Measurements from ENCODE around the gene CIROP.

CIROP gene

GRCh38 chr14:23101213-23101970, 3.4 kb downstream of the CIROP start:
- Histone ChIP-seq H3K27ac (ENCODE audit: low read depth, low read length) (no peak overlapping the region), H3K9me3 (ENCODE audit: insufficient read depth, low read length) (no peaks in the 10 kb centered on the region), H4K20me1 (ENCODE audit: low read depth, low read length) (no peaks in the 10 kb centered on the region), H3K36me3 (ENCODE audit: low read length) (no peaks in the 10 kb centered on the region), H3K79me2 (ENCODE audit: insufficient read depth, low read length) (peaks cover 7% of the 10 kb centered on the region; the same call in 1 of the 2 replicates), H3K4me3 (ENCODE audit: insufficient read depth, low read length, poor library complexity, severe bottlenecking) (no peak overlapping the region), H2AFZ (ENCODE audit: low read depth, low read length, severe bottlenecking) (no peak overlapping the region), H3K27me3 (ENCODE audit: low read length) (no peaks in the 10 kb centered on the region), H3K9me2 (replicated peaks; ENCODE audit: insufficient read depth, low read length) (no peaks in the 10 kb centered on the region), H3K4me2 (ENCODE audit: low read depth, low read length, poor library complexity, severe bottlenecking) (no peak overlapping the region), H3K9ac (ENCODE audit: low read length) (no peak overlapping the region), H3F3A (ENCODE audit: insufficient read depth) (no peaks in the 10 kb centered on the region)
- TF ChIP-seq CTCF (IDR thresholded peaks at IDR 0.05; ENCODE audit: insufficient read depth, low read length, poor library complexity, severe bottlenecking) = no peak
- no peak for TF ChIP-seq EZH2phosphoT487 (conservative IDR thresholded peaks at IDR 0.05; ENCODE audit: low read length)

- no peak overlapping the region for H3K4me3 ChIP-seq (ENCODE audit: insufficient read depth, low read length, poor library complexity, severe bottlenecking)
- H3K9me2 ChIP-seq (replicated peaks; ENCODE audit: insufficient read depth, low read length) = no peaks in the 10 kb centered on the region
- no peak overlapping the region for H3K9ac ChIP-seq (ENCODE audit: low read length)
- H2AFZ ChIP-seq (ENCODE audit: low read depth, low read length, severe bottlenecking) = no peak overlapping the region
- no peak overlapping the region for H3K4me2 ChIP-seq (ENCODE audit: low read depth, low read length, poor library complexity, severe bottlenecking)
- TF ChIP-seq EZH2phosphoT487 (conservative IDR thresholded peaks at IDR 0.05; ENCODE audit: low read length) = no peak
- no peak for TF ChIP-seq CTCF (IDR thresholded peaks at IDR 0.05; ENCODE audit: insufficient read depth, low read length, poor library complexity, severe bottlenecking)
- H3K36me3 ChIP-seq (ENCODE audit: low read length) = no peaks in the 10 kb centered on the region
- H3K27ac ChIP-seq (ENCODE audit: low read depth, low read length) = no peak overlapping the region
- H3K9me3 ChIP-seq (ENCODE audit: insufficient read depth, low read length) = no peaks in the 10 kb centered on the region
- no peaks in the 10 kb centered on the region for H3F3A ChIP-seq (ENCODE audit: insufficient read depth)
- no peaks in the 10 kb centered on the region for H4K20me1 ChIP-seq (ENCODE audit: low read depth, low read length)
- peaks cover 19% of the 10 kb centered on the region for H3K79me2 ChIP-seq (ENCODE audit: insufficient read depth, low read length)
- H3K27me3 ChIP-seq (ENCODE audit: low read length) = no peaks in the 10 kb centered on the region
Measured at GRCh38 chr14:23099212-23099861, 5.5 kb downstream of the CIROP start.

- no peaks in the 10 kb centered on the region for H3F3A ChIP-seq (ENCODE audit: insufficient read depth)
- no peaks in the 10 kb centered on the region for H3K9me2 ChIP-seq (replicated peaks; ENCODE audit: insufficient read depth, low read length)
- no peak for TF ChIP-seq EZH2phosphoT487 (conservative IDR thresholded peaks at IDR 0.05; ENCODE audit: low read length)
- TF ChIP-seq CTCF (IDR thresholded peaks at IDR 0.05; ENCODE audit: insufficient read depth, low read length, poor library complexity, severe bottlenecking) = no peak
- no peak overlapping the region for H2AFZ ChIP-seq (ENCODE audit: low read depth, low read length, severe bottlenecking)
- no peak overlapping the region for H3K4me3 ChIP-seq (ENCODE audit: insufficient read depth, low read length, poor library complexity, severe bottlenecking)
- H3K9ac ChIP-seq (ENCODE audit: low read length) = no peak overlapping the region
- no peak overlapping the region for H3K4me2 ChIP-seq (ENCODE audit: low read depth, low read length, poor library complexity, severe bottlenecking)
- peaks cover 15% of the 10 kb centered on the region for H4K20me1 ChIP-seq (ENCODE audit: low read depth, low read length)
- H3K36me3 ChIP-seq (ENCODE audit: low read length) = peaks cover 2% of the 10 kb centered on the region; the same call in 1 of the 2 replicates
- H3K27me3 ChIP-seq (ENCODE audit: low read length) = no peaks in the 10 kb centered on the region
- H3K27ac ChIP-seq (ENCODE audit: low read depth, low read length) = no peak overlapping the region
- H3K79me2 ChIP-seq (ENCODE audit: insufficient read depth, low read length) = peaks cover 34% of the 10 kb centered on the region
- H3K9me3 ChIP-seq (ENCODE audit: insufficient read depth, low read length) = no peaks in the 10 kb centered on the region
Measured at GRCh38 chr14:23097786-23098185, 7.0 kb downstream of the CIROP start.

Measured in SU-DHL-6 (cell line).